Neural progenitor cell (in vitro differentiated cells): ENCODE measurements around the gene ZMYND10.

Source experiments
- CTCF ChIP-seq: fragments of 200-600 bp; sonication (generic); IDR thresholded peaks from 2 replicates; pipeline ENCODE4 v1.5.1; 2017; ENCODE audit warnings: antibody characterized with exemption, mild to moderate bottlenecking
- EZH2 ChIP-seq: fragments of 200-600 bp; sonication (generic); IDR thresholded peaks from 2 replicates; pipeline ENCODE4 v1.6.1; 2017; ENCODE audit warnings: antibody characterized with exemption, mild to moderate bottlenecking, moderate library complexity
- EZH2phosphoT487 ChIP-seq: fragments of 200-600 bp; sonication (generic); IDR thresholded peaks from 2 replicates; pipeline ENCODE4 v1.6.1; 2017; ENCODE audit warnings: antibody characterized with exemption

GRCh38 chr3:50319181-50319893 lies 26.2 kb downstream of the ZMYND10 start:
- TF ChIP-seq CTCF (no peak), EZH2 (no peak), EZH2phosphoT487 (no peak)
